Left cardiac atrium (tissue), 4 donors: ENCODE measurements around the gene EDAR. TPM values are rescaled to one million over a fixed set of nuclear protein-coding genes. Genes with fewer than 3 reads are reported as not detected.
A peak's percentile ranks its signal among the peaks of the same experiment; 100 is the strongest.

Experiments
- ATAC-seq, 2 donors: fragments of 200-7000 bp; cut with Tn5 transposase; one replicate each; pipeline ENCODE4 v1.9.1; 2020; ENCODE audit warnings: mild to moderate bottlenecking in 2 of 2, moderate library complexity in 2 of 2
- DNase-seq: peaks from one replicate; pipeline ENCODE4 v3.0.0-alpha.2; 2020
- intact Hi-C, 2 donors: fragments of 100-400 bp; cut with DNase I; formaldehyde crosslinking; loops; one replicate each; pipeline versions ENCODE4 v1.14.1 to v1.15.1; 2022 to 2023
- long read RNA-seq: library from polyadenylated mRNA; unstranded; transcript quantifications from one replicate; pipeline ENCODE4 v2.0.0, GENCODE V29; 2021
- total RNA-seq, 2 donors: library from RNA; stranded (reverse); fragmentation: NEBNext Ultra II Directional; extraction: Animal tissue kit (Norgen Biotek cat#: 25700); gene quantifications; one replicate each; pipeline ENCODE4 v1.2.1, GENCODE V29; 2021
- donor health status: DM: no; HTN: yes; CAD: no.
- donor health status: DM: no; HTN: yes; CAD: no; lungs with severe emphysema.
- donor health status: DM: yes; HTN: yes; CAD: no.
- donor health status: Dilated cardiomyopathy.

EDAR gene
- total RNA-seq, result under 1 TPM in 1 of 2 donors, not detected in 1; 0.06 TPM
- long read RNA-seq, result 0 reads

- DNase-seq (peak; percentile 38), ATAC-seq (peak; percentile 89 to 95)
- intact Hi-C loops, result loop anchor here (2.0 to 5.0 kb wide), 3 partner anchors 60 to 134 kb away; no protein-coding TSS in a partner anchor
These were observed at the start of gene EDAR for GRCh38 chr2:108988796-108989713. EDAR (minus strand) TSS chr2:108989220; CDS start chr2:108931014, 58,206 bp downstream.

DNA sequence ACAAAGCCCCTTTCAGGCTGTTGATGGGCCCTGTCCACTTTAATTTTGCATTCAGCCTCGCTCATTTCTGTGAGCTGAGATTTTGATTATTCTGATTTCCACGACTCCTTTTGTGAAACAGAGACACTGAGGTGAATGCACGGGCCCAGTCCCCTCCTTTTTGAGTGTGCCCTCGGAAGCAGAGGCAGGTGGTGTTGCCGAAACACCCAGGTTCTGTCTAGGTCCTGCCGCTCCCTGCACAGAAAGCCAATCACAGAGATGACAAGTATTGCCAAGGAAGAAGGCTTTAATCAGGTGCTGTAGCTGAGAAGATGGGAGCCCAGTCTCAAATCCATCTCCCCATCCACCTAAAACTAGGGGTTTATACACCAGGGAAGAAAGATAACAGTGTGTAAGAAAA is 44.2 kb upstream of the EDAR start:
- no peak for ATAC-seq
- intact Hi-C loops, result no loop called here
- no peak for DNase-seq

DNA sequence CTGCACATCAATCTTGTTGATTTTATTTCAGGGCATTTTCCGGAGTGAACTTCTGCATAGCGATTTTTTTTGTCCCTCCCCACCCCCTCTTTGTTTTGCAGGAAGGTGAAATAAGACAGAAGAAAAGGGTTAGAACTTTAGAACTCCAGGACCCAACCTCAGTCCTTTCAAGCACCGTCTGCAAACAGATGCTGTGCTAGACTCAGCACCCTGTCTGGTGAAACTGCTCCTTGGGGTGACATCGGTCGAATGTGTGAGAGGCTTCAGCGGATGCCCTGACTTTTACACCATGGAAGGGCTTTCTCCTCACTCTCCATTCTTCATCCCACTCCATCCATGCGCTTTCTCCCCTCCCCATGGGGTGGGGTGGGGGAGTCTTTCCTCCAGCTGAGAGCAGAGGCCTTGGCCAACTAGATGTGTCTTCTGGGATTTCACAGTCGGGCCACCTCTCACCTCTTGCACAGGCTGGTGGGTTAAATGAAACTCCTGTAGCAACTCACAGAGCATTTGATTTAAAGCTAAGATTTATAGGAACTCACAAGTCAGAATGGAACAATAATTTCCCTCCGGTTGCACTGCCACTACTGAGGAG is 43.3 kb upstream of the EDAR start:
- intact Hi-C loops, result no loop called here
- DNase-seq (no peak), ATAC-seq (no peak)

GRCh38 chr2:109031476-109032228 is 42.6 kb upstream of the EDAR start:
- intact Hi-C loops, result no loop called here
- peak; percentile 56 for DNase-seq
- ATAC-seq, result peak; percentile 82 to 88

GRCh38 chr2:109030870-109031475 is 42.0 kb upstream of the EDAR start:
- no peak for DNase-seq
- no peak for ATAC-seq
- intact Hi-C loops, result no loop called here

DNA sequence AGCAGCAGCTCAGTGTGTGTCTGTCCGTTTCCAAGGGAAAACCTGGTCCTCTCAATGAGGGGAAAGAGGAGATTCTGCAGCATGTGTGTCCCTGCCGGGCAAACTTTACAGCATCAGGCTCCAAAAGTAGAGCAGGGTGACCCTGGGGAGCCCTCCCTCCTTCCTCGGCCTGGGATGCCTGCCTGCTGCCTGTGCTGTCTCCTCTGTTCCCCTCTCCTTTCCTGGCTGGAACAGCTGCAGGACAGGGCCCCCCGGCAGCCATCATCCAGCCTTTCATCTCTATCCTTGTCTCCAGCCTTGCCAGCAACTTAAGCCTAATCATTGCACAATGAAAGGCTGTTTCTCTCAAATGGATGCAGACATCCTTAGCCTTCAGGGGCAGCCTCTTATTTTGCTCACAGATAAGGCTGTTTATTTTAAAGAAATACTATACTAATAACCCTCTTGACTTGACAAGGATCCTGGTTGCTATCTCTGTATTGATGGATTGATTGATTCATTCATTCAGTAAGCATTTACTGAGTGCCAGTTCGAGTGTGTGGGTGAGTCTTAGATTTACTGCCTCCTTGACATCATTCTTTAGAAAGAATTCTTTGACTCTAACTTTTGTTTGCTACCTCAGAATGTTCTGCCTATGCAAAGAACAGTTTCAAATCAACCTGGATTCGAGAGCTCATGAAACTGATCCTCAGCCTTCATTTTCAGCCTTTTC is 40.6 kb upstream of the EDAR start:
- intact Hi-C loops, result no loop called here
- ATAC-seq, result no peak

DNA sequence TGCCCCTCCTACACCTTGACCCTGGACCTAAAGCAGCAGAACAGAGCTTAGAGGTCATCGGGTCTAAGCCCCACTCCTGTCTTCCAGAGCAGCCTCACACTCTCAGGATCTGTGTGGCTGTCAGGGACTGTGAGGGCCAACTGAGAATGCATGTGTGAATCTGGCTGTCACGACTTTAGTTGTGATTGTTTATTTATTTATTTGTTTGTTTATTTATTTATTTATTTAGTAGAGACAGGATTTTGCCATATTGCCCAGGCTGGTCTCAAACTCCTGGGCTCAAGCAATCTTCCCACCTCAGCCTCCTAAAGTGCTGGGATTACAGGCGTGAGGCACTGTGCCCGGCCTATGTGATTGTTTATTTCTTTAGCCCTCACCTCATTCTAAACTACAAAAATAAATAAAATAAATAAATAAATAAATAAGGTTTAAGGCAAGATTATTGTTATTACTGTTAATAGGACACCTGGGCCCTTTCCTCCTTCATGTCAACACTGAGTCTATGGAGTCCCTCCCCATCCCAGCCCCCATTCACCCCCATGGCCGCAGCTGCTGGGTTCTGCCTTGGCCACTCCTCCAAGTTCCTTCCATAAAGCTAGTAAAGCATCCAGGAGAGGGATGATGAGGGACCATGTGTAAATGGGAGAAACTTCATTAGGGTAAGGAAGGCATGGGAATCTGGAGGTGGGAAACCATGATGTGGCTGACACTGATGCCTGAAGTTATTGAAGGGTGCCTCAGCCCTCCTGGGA is 39.9 kb upstream of the EDAR start:
- intact Hi-C loops, result no loop called here
- ATAC-seq (no peak), DNase-seq (no peak)

More for the DNA sequence above, 40.6 kb upstream of the EDAR start:
- DNase-seq, result no peak

DNA sequence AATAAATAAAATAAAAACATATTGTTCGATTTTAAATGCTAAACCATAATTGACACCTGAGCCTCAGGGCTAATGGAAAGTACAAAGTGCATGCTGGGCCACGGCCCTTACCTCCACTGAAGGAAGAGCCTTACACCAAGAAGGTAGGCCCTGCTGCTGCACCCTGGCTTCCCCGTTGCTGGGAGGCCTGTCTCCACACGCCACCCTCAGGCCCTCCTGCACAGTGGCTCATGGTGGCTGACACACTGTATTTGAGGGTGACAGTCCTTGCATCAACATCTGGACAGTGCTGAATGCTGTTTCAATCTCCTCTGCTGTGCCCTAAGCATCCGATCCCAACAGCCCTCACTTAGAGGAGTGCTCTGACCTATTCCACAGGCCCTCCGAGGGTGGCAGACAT is 39.3 kb upstream of the EDAR start:
- DNase-seq (no peak), ATAC-seq (no peak)
- intact Hi-C loops, result no loop called here

- intact Hi-C loops, result no loop called here
- DNase-seq (no peak), ATAC-seq (no peak)
These were observed 38.7 kb upstream of the EDAR start for GRCh38 chr2:109027702-109028101.

DNA sequence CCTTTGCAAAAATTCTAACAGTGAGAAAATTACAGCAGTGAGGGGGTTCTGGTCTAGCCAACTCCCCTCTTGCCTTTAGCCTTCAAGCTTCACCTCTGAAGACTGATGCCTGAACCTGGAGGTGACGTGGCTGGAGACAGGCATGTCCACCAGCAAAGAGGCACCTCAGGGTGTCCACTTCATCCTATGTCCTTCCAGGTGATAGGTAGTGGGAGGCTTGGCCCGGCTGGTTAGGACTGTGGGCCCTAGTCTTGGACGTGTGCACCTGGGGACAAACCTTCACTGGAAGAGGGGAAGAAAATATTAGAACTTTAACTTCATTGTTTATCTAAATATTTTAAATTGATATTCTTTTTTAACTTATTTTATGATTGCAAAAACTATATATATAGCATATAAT is 35.5 kb upstream of the EDAR start:
- ATAC-seq (no peak), DNase-seq (no peak)
- intact Hi-C loops, result no loop called here

DNA sequence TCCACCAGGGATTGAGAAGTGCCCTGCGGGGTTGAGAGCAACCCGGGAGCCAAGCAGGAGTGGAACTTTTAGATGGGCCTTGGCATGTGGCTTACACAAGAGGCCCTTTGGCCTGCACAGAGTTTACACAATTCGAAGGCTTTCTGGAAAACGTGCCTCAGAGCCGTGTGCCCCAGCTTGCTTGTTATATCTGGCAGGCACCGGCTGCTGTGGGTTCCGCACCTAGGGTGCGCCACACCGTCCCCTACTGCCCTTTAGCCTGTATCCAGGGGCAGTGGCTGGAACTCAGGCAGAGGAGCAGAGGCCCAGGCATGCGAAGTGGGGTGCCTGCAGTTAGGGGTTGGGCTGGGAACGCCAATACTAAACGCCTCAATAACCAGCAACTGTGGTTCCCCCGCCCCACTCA is 32.9 kb upstream of the EDAR start:
- no peak for DNase-seq
- intact Hi-C loops, result no loop called here
- ATAC-seq, result peak in 1 of 2 donors; percentile 74

GRCh38 chr2:109020217-109020637 is 31.2 kb upstream of the EDAR start:
- intact Hi-C loops, result no loop called here
- no peak for DNase-seq
- no peak for ATAC-seq

GRCh38 chr2:109018452-109018851 is 29.4 kb upstream of the EDAR start:
- intact Hi-C loops, result no loop called here
- DNase-seq (no peak), ATAC-seq (no peak)

GRCh38 chr2:109017017-109017416 is 28.0 kb upstream of the EDAR start:
- DNase-seq (no peak), ATAC-seq (peak in 1 of 2 donors; percentile 58)
- intact Hi-C loops, result no loop called here

- no peak for DNase-seq
- intact Hi-C loops, result no loop called here
- ATAC-seq, result no peak
These were observed 27.4 kb upstream of the EDAR start for GRCh38 chr2:109016376-109016775.

- DNase-seq, result no peak
- intact Hi-C loops, result no loop called here
- no peak for ATAC-seq
These were observed 25.5 kb upstream of the EDAR start for GRCh38 chr2:109014476-109014875.

DNA sequence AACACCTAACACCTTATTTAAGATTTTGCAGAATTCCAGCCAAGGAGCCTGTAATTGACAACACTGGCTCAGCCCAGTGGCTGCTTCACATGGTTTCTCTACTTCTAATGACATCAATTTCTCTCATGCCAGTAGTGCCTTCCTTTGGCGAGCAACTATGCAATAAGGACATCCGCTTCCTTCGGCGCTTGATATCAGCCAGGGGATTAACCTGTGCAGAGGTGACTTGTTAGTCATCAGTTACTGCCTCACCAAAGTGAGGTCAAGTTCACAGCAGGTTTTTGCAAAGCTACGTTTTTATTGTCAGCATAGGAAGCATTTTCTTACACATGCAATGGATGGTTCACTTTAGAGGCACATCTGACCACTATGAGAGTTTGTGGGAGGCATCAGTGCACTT is 24.0 kb upstream of the EDAR start:
- no peak for DNase-seq
- ATAC-seq, result no peak
- intact Hi-C loops, result no loop called here

GRCh38 chr2:109009920-109010610 is 21.0 kb upstream of the EDAR start:
- DNase-seq (no peak), ATAC-seq (no peak)
- intact Hi-C loops, result no loop called here
